Measurements from ENCODE around the gene MSI2. TPM values are rescaled to one million over a fixed set of nuclear protein-coding genes. Genes with fewer than 3 reads are reported as not detected.

The MSI2 gene
- total and polyA plus RNA-seq, 2 donors (not counting 3 experiments of a cell fraction or from before 2014, with no cell fraction given) = 20.9 to 59.3 TPM

DNA sequence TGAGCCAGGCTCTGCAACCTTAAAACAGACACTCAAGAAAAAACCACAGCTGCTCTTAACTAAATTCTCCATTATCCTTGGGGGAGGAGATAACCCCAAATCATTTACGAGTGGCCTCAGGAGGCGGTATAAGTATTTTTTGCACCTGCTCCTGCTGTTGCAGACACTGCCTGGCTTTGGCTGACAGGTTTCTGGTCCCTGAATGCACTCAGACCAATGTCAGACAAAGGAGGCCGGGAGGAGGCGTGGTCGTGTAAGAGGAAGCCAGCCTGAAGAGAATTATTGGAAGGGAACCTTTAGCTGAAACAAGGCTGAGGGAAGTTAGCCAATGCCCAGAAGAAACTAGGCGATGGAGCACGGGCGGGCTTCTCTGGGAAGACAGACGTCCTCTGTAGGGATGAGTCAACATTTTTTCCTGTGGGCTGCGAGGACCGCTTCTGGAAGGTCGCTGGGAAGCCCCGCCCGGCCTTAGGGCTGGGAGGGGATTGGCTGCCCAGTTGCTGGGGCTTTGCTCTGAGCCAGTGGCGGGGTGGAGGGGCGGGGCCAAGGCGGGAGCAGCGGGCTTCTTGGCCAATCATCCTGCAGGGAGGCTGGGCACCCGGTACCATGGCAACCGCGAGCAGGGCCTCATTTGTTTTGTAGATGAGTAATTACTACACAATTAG is 406.5 kb downstream of the MSI2 start:
- Histone ChIP-seq H3K79me2 (ENCODE audit: control insufficient read depth, insufficient read depth, low read length) (no peaks in the 10 kb centered on the region), H3K36me3 (ENCODE audit: control insufficient read depth in 2 of 2, extremely low read depth in 1 of 2, insufficient read depth in 2 of 2, low read length in 2 of 2) (no peaks in the 10 kb centered on the region), H3K27me3 (ENCODE audit: control insufficient read depth in 2 of 2, insufficient read depth in 2 of 2, low read length in 2 of 2) (no peaks in the 10 kb centered on the region), H4K20me1 (replicated peaks; ENCODE audit: control insufficient read depth, extremely low read depth, insufficient read depth, low read length) (no peaks in the 10 kb centered on the region), H3K9ac (replicated peaks; ENCODE audit: extremely low read depth, insufficient read depth, low read length) (peak overlapping the region; percentile 53), H3K4me3 (replicated peaks in 1 of 3; ENCODE audit: insufficient read depth in 1 of 3, low read depth in 1 of 3, low read length in 3 of 3) (peak overlapping the region in 2 of 3 experiments; percentile 5 to 32), H3K27ac (ENCODE audit: insufficient read depth, low read depth, low read length) (peak overlapping the region; percentile 87), H3K4me1 (ENCODE audit: control insufficient read depth, extremely low read depth, insufficient read depth, low read length) (peaks cover 13% of the 10 kb centered on the region), H3K4me2 (ENCODE audit: insufficient read depth, low read length) (peak overlapping the region; percentile 77), H3K9me1 (replicated peaks; ENCODE audit: control insufficient read depth, extremely low read depth, insufficient read depth, low read length) (no peaks in the 10 kb centered on the region), H2AFZ (ENCODE audit: low read depth, low read length) (peak overlapping the region; percentile 80), H3K9me3 (replicated peaks; ENCODE audit: control insufficient read depth, insufficient read depth, low read length) (no peaks in the 10 kb centered on the region)
- ChIA-PET POLR2A (no interaction called here), CTCF (interaction anchor here (0.6 to 3.1 kb wide), 10 partner anchors 9 to 532 kb away, joined by 3 to 29 read pairs (median 4); no protein-coding TSS in a partner anchor)
- peak; percentile 98 for FAIRE-seq
- dilution Hi-C loops (cut with MboI; ENCODE audit: extremely low pct_ligation_motif_present, low sequenced_read_pairs) = no loop called here
- no TSS peak for BruUV-seq (replicated peaks)
- intact Hi-C loops (cut with micrococcal nuclease) = loop anchor here (2.0 to 5.0 kb wide), 3 partner anchors 66 to 1070 kb away; partner anchors contain the start of genes MSI2 and NOG
- TF ChIP-seq, protein P1, sequence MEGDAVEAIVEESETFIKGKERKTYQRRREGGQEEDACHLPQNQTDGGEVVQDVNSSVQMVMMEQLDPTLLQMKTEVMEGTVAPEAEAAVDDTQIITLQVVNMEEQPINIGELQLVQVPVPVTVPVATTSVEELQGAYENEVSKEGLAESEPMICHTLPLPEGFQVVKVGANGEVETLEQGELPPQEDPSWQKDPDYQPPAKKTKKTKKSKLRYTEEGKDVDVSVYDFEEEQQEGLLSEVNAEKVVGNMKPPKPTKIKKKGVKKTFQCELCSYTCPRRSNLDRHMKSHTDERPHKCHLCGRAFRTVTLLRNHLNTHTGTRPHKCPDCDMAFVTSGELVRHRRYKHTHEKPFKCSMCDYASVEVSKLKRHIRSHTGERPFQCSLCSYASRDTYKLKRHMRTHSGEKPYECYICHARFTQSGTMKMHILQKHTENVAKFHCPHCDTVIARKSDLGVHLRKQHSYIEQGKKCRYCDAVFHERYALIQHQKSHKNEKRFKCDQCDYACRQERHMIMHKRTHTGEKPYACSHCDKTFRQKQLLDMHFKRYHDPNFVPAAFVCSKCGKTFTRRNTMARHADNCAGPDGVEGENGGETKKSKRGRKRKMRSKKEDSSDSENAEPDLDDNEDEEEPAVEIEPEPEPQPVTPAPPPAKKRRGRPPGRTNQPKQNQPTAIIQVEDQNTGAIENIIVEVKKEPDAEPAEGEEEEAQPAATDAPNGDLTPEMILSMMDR (IDR thresholded peaks at IDR 0.05; ENCODE audit: extremely low read depth in 1 of 2, insufficient read depth in 1 of 2, low read depth in 1 of 2, low read length in 2 of 2) = no peak
- TF ChIP-seq FOS (IDR thresholded peaks at IDR 0.05; ENCODE audit: borderline replicate concordance, insufficient read depth, low read length) (peak; percentile 62), JUN (IDR thresholded peaks at IDR 0.05; ENCODE audit: borderline replicate concordance, insufficient read depth, insufficient read length, low read depth) (peak; percentile 34), EZH2 (IDR thresholded peaks at IDR 0.05; ENCODE audit: borderline replicate concordance, low read depth, low read length, severe bottlenecking) (no peak)
- DNase-seq (ENCODE audit: low read depth, low spot score) = peak; percentile 98

Data from endothelial cell of umbilical vein (primary cell).